Fibroblast of lung (primary cell): ENCODE data around the gene STARD13.

Experiments used
- EZH2 ChIP-seq: IDR thresholded peaks from 2 replicates; pipeline ENCODE4 v1.5.1; 2012; ENCODE audit warnings: low read length, control low read depth, mild to moderate bottlenecking; ENCODE audit errors: missing control alignments
- TF ChIP-seq, protein P1 (sequence below), 2 donors: IDR thresholded peaks in 1 of 2; conservative IDR thresholded peaks in 1 of 2; 1 replicate in 1 of 2; 2 replicates in 1 of 2; pipeline ENCODE4 v1.5.1; 2011 to 2012; ENCODE audit warnings: low read length in 2 of 2, control low read depth in 1 of 2, inconsistent platforms in 1 of 2, low read depth in 1 of 2, mild to moderate bottlenecking in 1 of 2

DNA sequence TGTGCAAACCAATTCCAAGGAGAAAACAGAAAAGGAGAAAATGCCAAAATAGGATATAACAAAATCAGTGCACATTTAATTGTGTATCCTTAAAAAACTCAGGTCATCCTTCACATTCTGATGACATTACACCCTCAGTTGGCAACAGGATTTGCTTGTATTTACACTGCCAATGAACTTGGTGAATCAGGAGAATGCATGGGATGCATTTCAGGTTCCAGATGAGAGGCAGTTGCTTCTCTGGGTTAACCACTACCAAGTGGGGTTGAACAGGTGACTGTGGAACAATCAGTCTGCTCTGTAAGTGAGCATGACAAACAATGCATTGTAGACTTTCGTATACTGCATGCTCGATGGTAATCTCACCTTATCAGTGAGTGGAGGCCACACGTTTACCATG, 79.1 kb downstream of the STARD13 start:
- TF ChIP-seq, protein P1, sequence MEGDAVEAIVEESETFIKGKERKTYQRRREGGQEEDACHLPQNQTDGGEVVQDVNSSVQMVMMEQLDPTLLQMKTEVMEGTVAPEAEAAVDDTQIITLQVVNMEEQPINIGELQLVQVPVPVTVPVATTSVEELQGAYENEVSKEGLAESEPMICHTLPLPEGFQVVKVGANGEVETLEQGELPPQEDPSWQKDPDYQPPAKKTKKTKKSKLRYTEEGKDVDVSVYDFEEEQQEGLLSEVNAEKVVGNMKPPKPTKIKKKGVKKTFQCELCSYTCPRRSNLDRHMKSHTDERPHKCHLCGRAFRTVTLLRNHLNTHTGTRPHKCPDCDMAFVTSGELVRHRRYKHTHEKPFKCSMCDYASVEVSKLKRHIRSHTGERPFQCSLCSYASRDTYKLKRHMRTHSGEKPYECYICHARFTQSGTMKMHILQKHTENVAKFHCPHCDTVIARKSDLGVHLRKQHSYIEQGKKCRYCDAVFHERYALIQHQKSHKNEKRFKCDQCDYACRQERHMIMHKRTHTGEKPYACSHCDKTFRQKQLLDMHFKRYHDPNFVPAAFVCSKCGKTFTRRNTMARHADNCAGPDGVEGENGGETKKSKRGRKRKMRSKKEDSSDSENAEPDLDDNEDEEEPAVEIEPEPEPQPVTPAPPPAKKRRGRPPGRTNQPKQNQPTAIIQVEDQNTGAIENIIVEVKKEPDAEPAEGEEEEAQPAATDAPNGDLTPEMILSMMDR (conservative IDR thresholded peaks at IDR 0.05 in 1 of 2, IDR thresholded peaks at IDR 0.05 in 1 of 2; ENCODE audit: low read depth in 1 of 2, low read length in 2 of 2): no peak
- no peak for TF ChIP-seq EZH2
